Measurements from ENCODE around the gene GXYLT2.
A peak's percentile ranks its signal among the peaks of the same experiment; 100 is the strongest.

The GXYLT2 gene, protein sequence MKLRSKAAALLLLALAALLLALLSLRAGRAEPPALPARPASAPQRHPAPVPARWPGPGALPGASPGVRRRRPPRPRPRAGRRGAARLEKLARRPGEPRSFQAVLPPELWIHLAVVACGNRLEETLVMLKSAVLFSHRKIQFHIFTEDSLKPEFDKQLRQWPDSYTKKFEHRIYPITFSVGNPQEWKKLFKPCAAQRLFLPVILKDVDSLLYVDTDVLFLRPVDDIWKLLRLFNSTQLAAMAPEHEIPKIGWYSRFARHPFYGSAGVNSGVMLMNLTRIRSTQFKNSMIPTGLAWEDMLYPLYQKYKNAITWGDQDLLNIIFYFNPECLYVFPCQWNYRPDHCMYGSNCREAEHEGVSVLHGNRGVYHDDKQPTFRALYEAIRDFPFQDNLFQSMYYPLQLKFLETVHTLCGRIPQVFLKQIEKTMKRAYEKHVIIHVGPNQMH

DNA sequence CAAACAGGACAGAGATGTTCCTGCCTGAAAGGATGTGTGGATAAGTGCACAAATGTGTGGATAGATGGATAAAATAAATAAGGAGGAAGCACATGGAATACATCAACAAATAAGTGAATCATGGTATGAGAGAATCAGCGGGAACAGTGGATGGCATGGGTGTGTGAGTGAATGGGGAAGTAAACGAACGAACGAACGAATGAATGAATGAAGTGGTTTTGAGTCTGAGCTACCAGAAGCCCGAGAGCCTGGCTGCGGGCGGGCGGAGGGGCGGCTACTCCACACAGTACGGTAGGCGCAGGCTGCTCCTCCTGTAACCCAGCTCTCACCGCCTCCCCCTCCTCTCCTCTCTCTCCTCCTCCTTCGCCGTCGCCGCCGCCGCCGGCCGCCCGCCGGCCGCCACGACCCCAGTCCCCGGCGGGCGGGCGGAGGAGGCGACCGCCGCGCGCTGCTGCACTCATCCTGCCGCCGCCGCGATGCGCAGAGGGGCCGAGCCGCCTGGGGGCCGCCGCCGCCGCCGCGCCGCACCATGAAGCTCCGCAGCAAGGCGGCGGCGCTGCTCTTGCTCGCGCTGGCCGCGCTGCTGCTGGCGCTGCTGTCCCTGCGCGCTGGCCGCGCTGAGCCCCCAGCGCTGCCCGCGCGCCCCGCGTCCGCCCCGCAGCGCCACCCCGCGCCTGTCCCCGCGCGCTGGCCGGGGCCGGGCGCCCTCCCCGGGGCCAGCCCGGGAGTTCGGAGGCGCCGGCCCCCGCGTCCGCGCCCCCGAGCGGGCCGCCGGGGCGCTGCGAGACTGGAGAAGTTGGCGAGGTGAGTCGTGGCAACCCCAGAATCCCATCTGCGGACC, at the start of gene GXYLT2:
TSS of gene GXYLT2 (plus strand) at position 342 of the 841 bp plus-strand sequence. CDS start at position 530, 188 bp downstream.
- H3K4me3 ChIP-seq (ENCODE audit: low read depth, low read length) = peak within 1 kb of the TSS; percentile 54
- no peak for DNase-seq (ENCODE audit: low read depth)
- TF ChIP-seq, protein P1, sequence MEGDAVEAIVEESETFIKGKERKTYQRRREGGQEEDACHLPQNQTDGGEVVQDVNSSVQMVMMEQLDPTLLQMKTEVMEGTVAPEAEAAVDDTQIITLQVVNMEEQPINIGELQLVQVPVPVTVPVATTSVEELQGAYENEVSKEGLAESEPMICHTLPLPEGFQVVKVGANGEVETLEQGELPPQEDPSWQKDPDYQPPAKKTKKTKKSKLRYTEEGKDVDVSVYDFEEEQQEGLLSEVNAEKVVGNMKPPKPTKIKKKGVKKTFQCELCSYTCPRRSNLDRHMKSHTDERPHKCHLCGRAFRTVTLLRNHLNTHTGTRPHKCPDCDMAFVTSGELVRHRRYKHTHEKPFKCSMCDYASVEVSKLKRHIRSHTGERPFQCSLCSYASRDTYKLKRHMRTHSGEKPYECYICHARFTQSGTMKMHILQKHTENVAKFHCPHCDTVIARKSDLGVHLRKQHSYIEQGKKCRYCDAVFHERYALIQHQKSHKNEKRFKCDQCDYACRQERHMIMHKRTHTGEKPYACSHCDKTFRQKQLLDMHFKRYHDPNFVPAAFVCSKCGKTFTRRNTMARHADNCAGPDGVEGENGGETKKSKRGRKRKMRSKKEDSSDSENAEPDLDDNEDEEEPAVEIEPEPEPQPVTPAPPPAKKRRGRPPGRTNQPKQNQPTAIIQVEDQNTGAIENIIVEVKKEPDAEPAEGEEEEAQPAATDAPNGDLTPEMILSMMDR (IDR thresholded peaks at IDR 0.05; ENCODE audit: control insufficient read depth, extremely low read depth, insufficient read depth) = peak; percentile 36; the same call in 1 of the 2 replicates

DNA sequence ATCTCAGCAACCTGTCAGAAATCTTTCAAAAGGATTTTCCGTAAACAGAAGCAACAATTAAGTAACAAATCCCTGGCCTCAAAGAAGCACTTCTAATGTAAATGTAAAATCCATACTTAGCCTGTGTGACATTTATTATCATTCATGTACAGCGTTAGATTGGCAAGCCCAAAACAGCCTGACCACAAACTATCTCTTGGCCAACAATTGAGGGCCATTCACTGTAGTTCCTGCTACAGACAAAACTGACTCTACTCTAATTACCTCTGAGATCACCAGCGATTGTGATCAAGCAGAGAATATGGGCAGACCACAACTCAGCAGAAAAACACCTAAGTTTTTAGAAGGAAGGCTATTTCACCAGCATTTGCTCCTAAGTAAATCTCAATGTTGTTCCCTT, 48.8 kb upstream of the GXYLT2 start:
- TF ChIP-seq, protein P1 (IDR thresholded peaks at IDR 0.05; ENCODE audit: control insufficient read depth, extremely low read depth, insufficient read depth) = no peak
- no peak overlapping the region for H3K4me3 ChIP-seq (ENCODE audit: low read depth, low read length)
- no peak for DNase-seq (ENCODE audit: low read depth)

DNA sequence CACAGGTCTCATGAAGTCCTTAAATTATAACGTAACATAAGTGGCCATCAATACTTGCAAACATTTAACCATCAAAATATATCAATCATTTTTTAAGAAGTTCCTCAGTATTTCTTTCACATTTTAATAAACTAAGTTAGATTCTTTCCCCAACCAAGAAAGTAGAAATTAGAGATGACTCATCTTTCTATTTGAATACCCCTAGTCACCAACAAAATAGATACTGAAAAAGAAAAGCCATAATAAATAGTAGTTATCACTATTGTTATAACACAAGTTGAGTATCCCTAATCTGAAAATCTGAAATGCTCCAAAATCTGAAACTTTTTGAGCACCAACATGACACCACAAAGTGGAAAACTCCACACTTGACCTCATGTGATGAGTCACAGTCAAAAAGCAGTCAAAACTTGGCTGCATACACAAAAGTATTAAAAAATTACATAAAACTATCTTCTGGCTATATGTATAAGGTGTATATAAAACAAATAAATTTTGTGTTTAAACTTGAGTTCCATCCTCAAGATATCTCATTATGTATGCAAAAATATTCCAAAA, 43.3 kb upstream of the GXYLT2 start:
- no peak for DNase-seq (ENCODE audit: low read depth)
- TF ChIP-seq, protein P1 (IDR thresholded peaks at IDR 0.05; ENCODE audit: control insufficient read depth, extremely low read depth, insufficient read depth) = no peak
- no peak overlapping the region for H3K4me3 ChIP-seq (ENCODE audit: low read depth, low read length)

DNA sequence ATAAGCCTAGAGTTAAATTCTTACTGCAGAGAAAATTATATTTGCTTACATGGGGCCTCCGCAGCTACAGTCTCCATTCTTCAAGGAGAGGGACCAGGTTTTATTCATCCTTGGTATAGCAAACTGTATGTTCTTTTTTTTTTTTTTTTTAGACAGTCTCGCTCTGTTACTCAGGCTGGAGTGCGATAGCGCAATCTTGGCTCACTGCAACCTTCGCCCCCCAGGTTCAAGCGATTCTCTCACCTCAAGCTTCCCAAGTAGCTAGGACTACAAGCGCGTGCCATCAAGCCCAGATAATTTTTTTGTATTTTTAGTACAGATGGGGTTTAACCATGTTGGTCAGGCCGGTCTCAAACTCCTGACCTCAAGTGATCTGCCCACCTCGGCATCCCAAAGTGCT, 41.7 kb upstream of the GXYLT2 start:
- no peak overlapping the region for H3K4me3 ChIP-seq (ENCODE audit: low read depth, low read length)
- TF ChIP-seq, protein P1 (IDR thresholded peaks at IDR 0.05; ENCODE audit: control insufficient read depth, extremely low read depth, insufficient read depth) = no peak
- no peak for DNase-seq (ENCODE audit: low read depth)

DNA sequence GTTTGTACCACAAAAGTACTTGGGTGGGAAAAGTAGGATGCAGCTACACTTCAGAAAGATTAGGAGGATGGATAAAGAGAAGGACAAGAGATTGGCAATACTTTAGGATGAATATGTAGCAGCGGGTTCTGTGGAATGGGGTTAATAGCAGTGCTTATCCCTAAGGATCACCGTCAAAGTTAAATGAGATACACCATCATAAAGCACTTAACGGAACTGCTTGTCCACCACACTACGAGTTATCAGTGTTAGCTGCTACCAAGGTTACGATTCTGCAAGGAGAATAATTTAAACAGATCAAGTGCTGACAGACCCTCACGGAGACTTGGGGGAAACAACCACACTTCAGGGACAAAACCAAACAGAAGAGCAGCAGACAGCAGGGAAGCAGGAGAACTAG, 40.6 kb upstream of the GXYLT2 start:
- no peak for DNase-seq (ENCODE audit: low read depth)
- peak overlapping the region; percentile 83 for H3K4me3 ChIP-seq (ENCODE audit: low read depth, low read length)
- TF ChIP-seq, protein P1 (IDR thresholded peaks at IDR 0.05; ENCODE audit: control insufficient read depth, extremely low read depth, insufficient read depth) = no peak

DNA sequence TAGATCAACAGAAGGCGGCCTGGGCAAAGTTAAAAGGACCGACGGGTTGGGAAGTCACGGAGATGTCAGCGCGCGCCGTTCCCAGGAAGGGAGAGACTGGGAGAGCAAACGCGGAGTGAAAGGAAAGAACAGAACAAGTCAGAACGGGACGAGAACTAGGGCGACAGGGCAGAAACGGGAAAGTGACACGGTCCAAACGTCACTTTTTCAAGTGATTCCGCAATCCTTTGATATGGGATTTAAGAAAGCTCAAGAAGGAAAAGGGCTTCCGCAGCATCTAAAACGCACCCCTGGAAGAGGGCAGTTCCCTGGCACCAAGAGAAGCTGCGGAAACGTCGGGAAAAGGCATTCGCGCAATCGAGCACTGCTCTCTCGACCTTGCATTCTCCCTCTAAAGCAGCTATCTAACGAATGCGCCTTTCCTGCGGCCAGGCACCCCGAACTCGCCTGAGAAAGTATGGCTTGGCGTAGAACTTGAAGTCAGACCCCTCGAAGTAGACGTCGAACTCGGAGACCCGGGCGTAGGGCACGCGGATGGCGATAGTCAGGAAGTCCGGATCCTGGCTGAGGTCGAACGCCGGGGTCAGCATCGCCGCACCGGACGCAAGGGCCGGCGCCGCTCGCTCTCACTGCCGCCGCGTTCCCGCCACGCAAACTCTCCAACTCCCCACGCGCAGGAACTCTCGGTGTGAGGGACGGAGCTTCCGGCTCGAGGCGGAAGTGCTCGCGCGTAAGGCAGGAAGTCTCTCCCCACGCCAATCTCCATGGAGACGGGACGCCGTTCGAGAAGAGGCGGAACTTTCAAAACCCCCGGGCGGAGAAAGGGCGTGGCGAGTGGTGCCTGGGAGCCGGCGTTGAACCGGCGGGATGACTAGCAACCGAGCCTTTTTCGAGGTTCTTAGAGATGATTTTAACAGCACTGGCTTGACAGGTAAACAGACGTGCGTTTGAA, 39.8 kb upstream of the GXYLT2 start, which contains the start of gene SHQ1:
TSS of gene SHQ1 (minus strand) at position 695 of the 952 bp plus-strand sequence. CDS start at position 590, 105 bp downstream.
- peak; percentile 90 for DNase-seq (ENCODE audit: low read depth)
- TF ChIP-seq, protein P1 (IDR thresholded peaks at IDR 0.05; ENCODE audit: control insufficient read depth, extremely low read depth, insufficient read depth) = no peak
- peak within 1 kb of the TSS; percentile 83 for H3K4me3 ChIP-seq (ENCODE audit: low read depth, low read length)

Measured in LNCaP clone FGC (cell line).